ENCODE results near the gene AMFR. TPM values are rescaled to one million over a fixed set of nuclear protein-coding genes. Genes with fewer than 3 reads are reported as not detected.

AMFR gene
- total RNA-seq, 1 donor from 2014 or later, result 90.7 TPM

GRCh38 chr16:56336071-56336688, 89.2 kb downstream of the AMFR start:
- H3K4me3 Mint-ChIP-seq (ENCODE audit: unreplicated experiment), result no peak overlapping the region
- peaks cover 9% of the 10 kb centered on the region for H3K27me3 Mint-ChIP-seq (ENCODE audit: unreplicated experiment)
- TF ChIP-seq CTCF (IDR thresholded peaks at IDR 0.05; ENCODE audit: unreplicated experiment), result no peak
- no peaks in the 10 kb centered on the region for H3K4me1 Mint-ChIP-seq (ENCODE audit: unreplicated experiment)
- DNase-seq (ENCODE audit: low spot score), result no peak
- H3K9me3 Mint-ChIP-seq (ENCODE audit: unreplicated experiment), result no peaks in the 10 kb centered on the region
- H3K27ac Mint-ChIP-seq (ENCODE audit: unreplicated experiment), result peak overlapping the region; percentile 24
- peaks cover 3% of the 10 kb centered on the region for H3K36me3 Mint-ChIP-seq (ENCODE audit: low read depth, unreplicated experiment)

GRCh38 chr16:56334761-56335160, 90.6 kb downstream of the AMFR start:
- no peaks in the 10 kb centered on the region for H3K4me1 Mint-ChIP-seq (ENCODE audit: unreplicated experiment)
- H3K36me3 Mint-ChIP-seq (ENCODE audit: low read depth, unreplicated experiment), result no peaks in the 10 kb centered on the region
- H3K27me3 Mint-ChIP-seq (ENCODE audit: unreplicated experiment), result peaks cover 9% of the 10 kb centered on the region
- H3K9me3 Mint-ChIP-seq (ENCODE audit: unreplicated experiment), result no peaks in the 10 kb centered on the region
- DNase-seq (ENCODE audit: low spot score), result no peak
- TF ChIP-seq CTCF (IDR thresholded peaks at IDR 0.05; ENCODE audit: unreplicated experiment), result no peak
- no peak overlapping the region for H3K4me3 Mint-ChIP-seq (ENCODE audit: unreplicated experiment)
- H3K27ac Mint-ChIP-seq (ENCODE audit: unreplicated experiment), result no peak overlapping the region

GRCh38 chr16:56332464-56333079, 92.8 kb downstream of the AMFR start:
- H3K9me3 Mint-ChIP-seq (ENCODE audit: unreplicated experiment), result no peaks in the 10 kb centered on the region
- no peaks in the 10 kb centered on the region for H3K36me3 Mint-ChIP-seq (ENCODE audit: low read depth, unreplicated experiment)
- no peak overlapping the region for H3K4me3 Mint-ChIP-seq (ENCODE audit: unreplicated experiment)
- H3K27me3 Mint-ChIP-seq (ENCODE audit: unreplicated experiment), result peaks cover 9% of the 10 kb centered on the region
- TF ChIP-seq CTCF (IDR thresholded peaks at IDR 0.05; ENCODE audit: unreplicated experiment), result no peak
- no peak overlapping the region for H3K27ac Mint-ChIP-seq (ENCODE audit: unreplicated experiment)
- peaks cover 2% of the 10 kb centered on the region for H3K4me1 Mint-ChIP-seq (ENCODE audit: unreplicated experiment)
- DNase-seq (ENCODE audit: low spot score), result peak; percentile 52

GRCh38 chr16:56331915-56332314, 93.4 kb downstream of the AMFR start:
- Mint-ChIP-seq H3K27ac (ENCODE audit: unreplicated experiment) (no peak overlapping the region), H3K27me3 (ENCODE audit: unreplicated experiment) (peaks cover 9% of the 10 kb centered on the region), H3K4me3 (ENCODE audit: unreplicated experiment) (no peak overlapping the region), H3K9me3 (ENCODE audit: unreplicated experiment) (no peaks in the 10 kb centered on the region), H3K4me1 (ENCODE audit: unreplicated experiment) (peaks cover 2% of the 10 kb centered on the region), H3K36me3 (ENCODE audit: low read depth, unreplicated experiment) (no peaks in the 10 kb centered on the region)
- no peak for TF ChIP-seq CTCF (IDR thresholded peaks at IDR 0.05; ENCODE audit: unreplicated experiment)
- no peak for DNase-seq (ENCODE audit: low spot score)

- Mint-ChIP-seq H3K4me1 (ENCODE audit: unreplicated experiment) (peaks cover 2% of the 10 kb centered on the region), H3K9me3 (ENCODE audit: unreplicated experiment) (no peaks in the 10 kb centered on the region), H3K27me3 (ENCODE audit: unreplicated experiment) (peaks cover 8% of the 10 kb centered on the region), H3K4me3 (ENCODE audit: unreplicated experiment) (no peak overlapping the region), H3K36me3 (ENCODE audit: low read depth, unreplicated experiment) (no peaks in the 10 kb centered on the region), H3K27ac (ENCODE audit: unreplicated experiment) (no peak overlapping the region)
- DNase-seq (ENCODE audit: low spot score), result no peak
- TF ChIP-seq CTCF (IDR thresholded peaks at IDR 0.05; ENCODE audit: unreplicated experiment), result no peak
Measured at GRCh38 chr16:56331399-56331798, 93.9 kb downstream of the AMFR start.

Measured in endothelial cell (in vitro differentiated cells).